Hindlimb muscle (tissue), 1 donor: ENCODE data around the gene CDKN1C. TPM values are rescaled to one million over a fixed set of nuclear protein-coding genes. Genes with fewer than 3 reads are reported as not detected.

Experiments used
- DNase-seq: peaks from one replicate; pipeline ENCODE4 v3.0.0-alpha.2; 2013
- polyA plus RNA-seq: library from polyadenylated mRNA; unstranded; fragments of 120-200 nt; gene quantifications from one replicate; pipeline ENCODE4 v1.2.1, GENCODE V29; 2013; ENCODE audit not compliant: insufficient read length

Gene CDKN1C
- 250 TPM for polyA plus RNA-seq

GRCh38 chr11:2885678-2886081 is at the start of gene CDKN1C:
Gene CDKN1C (minus strand): TSS chr11:2885775. CDS start chr11:2885456, 319 bp downstream.
- peak; percentile 92 for DNase-seq

- DNase-seq, result no peak
Observed at GRCh38 chr11:2934611-2935239, 49.1 kb upstream of the CDKN1C start.

- no peak for DNase-seq
Observed at GRCh38 chr11:2934021-2934550, 48.5 kb upstream of the CDKN1C start.

GRCh38 chr11:2933375-2934020 is 47.9 kb upstream of the CDKN1C start:
- DNase-seq, result peak; percentile 47

- DNase-seq, result no peak
Observed at GRCh38 chr11:2932850-2933251, 47.3 kb upstream of the CDKN1C start.

GRCh38 chr11:2931771-2932738 is 46.5 kb upstream of the CDKN1C start:
- DNase-seq, result no peak

GRCh38 chr11:2931420-2931746 is 45.8 kb upstream of the CDKN1C start:
- DNase-seq, result no peak

- DNase-seq, result no peak
Observed at GRCh38 chr11:2930704-2931419, 45.3 kb upstream of the CDKN1C start.

GRCh38 chr11:2929950-2930703 is 44.6 kb upstream of the CDKN1C start:
- DNase-seq, result no peak

- DNase-seq, result no peak
Observed at GRCh38 chr11:2929531-2929949, 44.0 kb upstream of the CDKN1C start.

- no peak for DNase-seq
Observed at GRCh38 chr11:2928605-2929530, 43.3 kb upstream of the CDKN1C start, which contains the start of gene PHLDA2. Gene PHLDA2 (minus strand): TSS chr11:2929420. CDS start chr11:2929364, 56 bp downstream.

GRCh38 chr11:2927851-2928604 is 42.5 kb upstream of the CDKN1C start:
- no peak for DNase-seq

- DNase-seq, result no peak
Observed at GRCh38 chr11:2927121-2927800, 41.7 kb upstream of the CDKN1C start.

- DNase-seq, result no peak
Observed at GRCh38 chr11:2926611-2927051, 41.1 kb upstream of the CDKN1C start.

GRCh38 chr11:2924821-2925675 is 39.5 kb upstream of the CDKN1C start:
- no peak for DNase-seq

- no peak for DNase-seq
Observed at GRCh38 chr11:2924381-2924780, 38.8 kb upstream of the CDKN1C start.

- DNase-seq, result no peak
Observed at GRCh38 chr11:2923446-2924375, 38.1 kb upstream of the CDKN1C start.
